RWPE2 (cell line): ENCODE results near the gene API5.
A peak's percentile ranks its signal among the peaks of the same experiment; 100 is the strongest.

Experiments
- ATAC-seq: fragments of 200-7000 bp; cut with Tn5 transposase; 3 replicates; pipeline ENCODE4 v1.9.1; 2021; ENCODE audit warnings: low read depth
- DNase-seq: peaks from one replicate; pipeline ENCODE4 v3.0.0-alpha.2; 2020; ENCODE audit warnings: low spot score
- H3K27ac ChIP-seq: fragments of 450-650 bp; 2 replicates; pipeline ENCODE4 v1.5.1; 2017; ENCODE audit warnings: mild to moderate bottlenecking; ENCODE audit not compliant: poor library complexity, severe bottlenecking
- H3K27me3 ChIP-seq: fragments of 250-450 bp; sonication (Bioruptor Pico); 2 replicates; pipeline ENCODE4 v1.5.1; 2021; ENCODE audit warnings: mild to moderate bottlenecking, moderate library complexity; ENCODE audit not compliant: insufficient read depth, poor library complexity, severe bottlenecking
- H3K36me3 ChIP-seq: fragments of 250-450 bp; sonication (Bioruptor Pico); 2 replicates; pipeline ENCODE4 v1.5.1; 2020; ENCODE audit warnings: low read depth, mild to moderate bottlenecking, moderate library complexity
- H3K4me1 ChIP-seq: fragments of 250-450 bp; sonication (Bioruptor Pico); 2 replicates; pipeline ENCODE4 v1.5.1; 2021; ENCODE audit warnings: mild to moderate bottlenecking, moderate library complexity; ENCODE audit not compliant: insufficient read depth, poor library complexity, severe bottlenecking
- H3K4me3 ChIP-seq: fragments of 250-450 bp; sonication (Bioruptor Pico); 2 replicates; pipeline ENCODE4 v1.5.1; 2021; ENCODE audit warnings: mild to moderate bottlenecking, moderate library complexity; ENCODE audit not compliant: severe bottlenecking
- H3K9me3 ChIP-seq: fragments of 250-450 bp; sonication (Bioruptor Pico); 2 replicates; pipeline ENCODE4 v1.5.1; 2021; ENCODE audit warnings: mild to moderate bottlenecking, moderate library complexity; ENCODE audit not compliant: severe bottlenecking
- TF ChIP-seq, protein P1 (sequence below): fragments of 450-650 bp; IDR thresholded peaks from one replicate; pipeline ENCODE4 v1.5.1; 2017; ENCODE audit warnings: mild to moderate bottlenecking, moderate library complexity; ENCODE audit not compliant: poor library complexity, severe bottlenecking

API5 gene

DNA sequence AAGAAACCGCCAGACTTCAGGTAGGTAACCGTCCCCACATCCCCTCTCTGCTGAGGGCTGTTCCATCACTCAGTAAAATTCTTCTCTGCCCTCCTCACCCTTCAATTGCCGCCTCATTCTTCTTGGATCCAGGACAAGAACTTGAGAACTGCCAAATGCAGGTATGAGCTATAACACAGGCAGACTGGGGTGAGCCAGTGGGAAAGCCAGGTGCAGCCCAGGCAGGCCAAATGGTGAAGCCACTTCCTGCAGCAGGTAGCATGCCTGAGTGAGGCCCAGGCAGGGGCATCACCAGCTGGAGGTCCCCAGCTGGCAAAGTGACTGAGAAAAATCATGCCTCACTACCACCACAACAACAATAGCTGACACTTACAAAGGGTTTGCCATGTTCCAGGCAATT is 22.4 kb upstream of the API5 start:
- H3K4me1 ChIP-seq = no peaks in the 10 kb centered on the region
- H3K4me3 ChIP-seq = no peak overlapping the region
- peaks cover 2% of the 10 kb centered on the region for H3K9me3 ChIP-seq
- H3K36me3 ChIP-seq = no peaks in the 10 kb centered on the region
- DNase-seq = no peak
- TF ChIP-seq, protein P1, sequence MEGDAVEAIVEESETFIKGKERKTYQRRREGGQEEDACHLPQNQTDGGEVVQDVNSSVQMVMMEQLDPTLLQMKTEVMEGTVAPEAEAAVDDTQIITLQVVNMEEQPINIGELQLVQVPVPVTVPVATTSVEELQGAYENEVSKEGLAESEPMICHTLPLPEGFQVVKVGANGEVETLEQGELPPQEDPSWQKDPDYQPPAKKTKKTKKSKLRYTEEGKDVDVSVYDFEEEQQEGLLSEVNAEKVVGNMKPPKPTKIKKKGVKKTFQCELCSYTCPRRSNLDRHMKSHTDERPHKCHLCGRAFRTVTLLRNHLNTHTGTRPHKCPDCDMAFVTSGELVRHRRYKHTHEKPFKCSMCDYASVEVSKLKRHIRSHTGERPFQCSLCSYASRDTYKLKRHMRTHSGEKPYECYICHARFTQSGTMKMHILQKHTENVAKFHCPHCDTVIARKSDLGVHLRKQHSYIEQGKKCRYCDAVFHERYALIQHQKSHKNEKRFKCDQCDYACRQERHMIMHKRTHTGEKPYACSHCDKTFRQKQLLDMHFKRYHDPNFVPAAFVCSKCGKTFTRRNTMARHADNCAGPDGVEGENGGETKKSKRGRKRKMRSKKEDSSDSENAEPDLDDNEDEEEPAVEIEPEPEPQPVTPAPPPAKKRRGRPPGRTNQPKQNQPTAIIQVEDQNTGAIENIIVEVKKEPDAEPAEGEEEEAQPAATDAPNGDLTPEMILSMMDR = no peak
- no peak for ATAC-seq
- H3K27ac ChIP-seq = no peak overlapping the region
- H3K27me3 ChIP-seq = no peaks in the 10 kb centered on the region

GRCh38 chr11:43298397-43298796 is 13.4 kb upstream of the API5 start:
- TF ChIP-seq, protein P1 = no peak
- no peak overlapping the region for H3K27ac ChIP-seq

DNA sequence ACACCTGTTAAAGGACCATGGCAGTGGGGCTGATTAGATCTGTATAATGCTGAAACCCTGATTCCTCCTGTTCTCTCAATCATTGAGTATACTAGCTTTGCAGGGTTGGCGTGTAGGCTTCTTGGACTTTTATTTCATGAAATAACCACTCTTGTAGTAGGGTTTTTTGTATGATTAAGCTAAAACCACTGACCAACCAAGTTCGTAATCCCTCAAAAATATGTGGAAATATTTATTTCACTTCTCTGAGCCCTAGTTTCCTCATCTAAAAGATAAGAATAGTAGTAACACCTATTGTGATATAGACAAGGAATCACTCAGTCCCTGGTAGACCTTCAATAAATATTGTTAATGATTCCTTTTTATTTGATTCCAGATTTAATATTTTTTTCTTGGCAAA is 4.2 kb downstream of the API5 start:
- Histone ChIP-seq H3K4me1 (no peaks in the 10 kb centered on the region), H3K27me3 (no peaks in the 10 kb centered on the region), H3K27ac (no peak overlapping the region), H3K36me3 (peaks cover 57% of the 10 kb centered on the region), H3K9me3 (no peaks in the 10 kb centered on the region), H3K4me3 (no peak overlapping the region)
- TF ChIP-seq, protein P1 = no peak
- DNase-seq = no peak
- no peak for ATAC-seq

More at GRCh38 chr11:43298397-43298796, 13.4 kb upstream of the API5 start:
- Histone ChIP-seq H3K36me3 (no peaks in the 10 kb centered on the region), H3K27me3 (no peaks in the 10 kb centered on the region), H3K4me3 (no peak overlapping the region), H3K9me3 (no peaks in the 10 kb centered on the region), H3K4me1 (no peaks in the 10 kb centered on the region)
- DNase-seq = no peak
- no peak for ATAC-seq

DNA sequence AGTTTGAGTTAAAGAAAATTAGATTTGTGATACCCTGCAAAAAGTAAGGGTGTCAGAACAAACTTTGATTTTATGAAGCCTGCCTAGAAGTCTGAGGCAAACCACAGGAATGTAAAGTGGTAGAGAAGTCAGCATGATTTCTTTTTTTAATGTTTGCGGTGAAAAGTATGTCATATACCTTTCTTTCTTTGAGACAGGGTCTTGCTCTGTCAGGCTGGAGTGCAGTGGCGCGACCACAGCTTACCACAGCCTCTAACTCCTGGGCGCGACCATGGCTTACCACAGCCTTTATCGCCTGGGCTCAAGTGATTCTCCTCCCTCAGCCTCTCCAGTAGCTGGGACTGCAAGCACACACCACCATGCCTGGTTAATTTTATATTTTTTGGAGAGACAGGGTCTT is 4.7 kb downstream of the API5 start:
- H3K27ac ChIP-seq = no peak overlapping the region

GRCh38 chr11:43327987-43328386 is 16.2 kb downstream of the API5 start:
- DNase-seq (no peak), ATAC-seq (peak; percentile 95)
- Histone ChIP-seq H3K4me1 (no peaks in the 10 kb centered on the region), H3K9me3 (no peaks in the 10 kb centered on the region), H3K36me3 (peaks cover 100% of the 10 kb centered on the region), H3K27me3 (no peaks in the 10 kb centered on the region), H3K27ac (no peak overlapping the region), H3K4me3 (no peak overlapping the region)
- TF ChIP-seq, protein P1 = no peak

More for the DNA sequence above, 4.7 kb downstream of the API5 start:
- TF ChIP-seq, protein P1 = no peak
- H3K36me3 ChIP-seq = peaks cover 62% of the 10 kb centered on the region
- ATAC-seq (no peak), DNase-seq (no peak)
- no peak overlapping the region for H3K4me3 ChIP-seq
- H3K27me3 ChIP-seq = no peaks in the 10 kb centered on the region
- no peaks in the 10 kb centered on the region for H3K9me3 ChIP-seq
- no peaks in the 10 kb centered on the region for H3K4me1 ChIP-seq
